Caco-2 (cell line): ENCODE data around the gene YBEY. TPM values are rescaled to one million over a fixed set of nuclear protein-coding genes. Genes with fewer than 3 reads are reported as not detected.

Source experiments
- BruUV-seq: library from RNA; stranded (reverse); fragments of 400-500 nt; replicated peaks from 2 replicates; lab custom pipeline; 2021; lab: Mats Ljungman, UMichigan
- CTCF ChIA-PET: fragments of 300-600 bp; sonication (Branson Sonifier 250); formaldehyde crosslinking; loops from one replicate; lab custom pipeline; 2022; ENCODE audit warnings: antibody characterized with exemption; lab: Charles Lee
- POLR2A ChIA-PET: fragments of 300-600 bp; sonication (Branson Sonifier 250); formaldehyde crosslinking; loops from one replicate; lab custom pipeline; 2022; ENCODE audit warnings: antibody characterized with exemption; lab: Charles Lee
- DNase-seq, 2 experiments: peaks; one replicate each; pipeline versions ENCODE4 v3.0.0 to v3.0.0-alpha.2; 2020 to 2022
- H3K27me3 ChIP-seq: replicated peaks from 2 replicates; pipeline ENCODE4 v1.6.0; 2011; ENCODE audit warnings: low read length; ENCODE audit not compliant: control insufficient read depth, insufficient read depth
- H3K36me3 ChIP-seq: 2 replicates; pipeline ENCODE4 v1.5.1; 2011; ENCODE audit warnings: low read length; ENCODE audit not compliant: control insufficient read depth, insufficient read depth
- H3K4me1 ChIP-seq: fragments of 250-450 bp; sonication (Bioruptor Pico); 2 replicates; pipeline ENCODE4 v1.5.1; 2020; ENCODE audit warnings: mild to moderate bottlenecking
- H3K4me3 ChIP-seq: 2 replicates; pipeline ENCODE4 v1.5.1; 2011; ENCODE audit warnings: low read depth, mild to moderate bottlenecking, control low read depth, low read length
- H3K9me3 ChIP-seq: fragments of 250-450 bp; sonication (Bioruptor Pico); 2 replicates; pipeline ENCODE4 v1.5.1; 2020; ENCODE audit warnings: mild to moderate bottlenecking, moderate library complexity
- H3K27ac Mint-ChIP-seq: one replicate; pipeline ENCODE4 v1.8.0; 2022; ENCODE audit warnings: mixed read lengths; ENCODE audit not compliant: unreplicated experiment
- H3K27me3 Mint-ChIP-seq: one replicate; pipeline ENCODE4 v1.8.0; 2022; ENCODE audit warnings: mixed read lengths; ENCODE audit not compliant: insufficient read depth, unreplicated experiment
- H3K36me3 Mint-ChIP-seq: one replicate; pipeline ENCODE4 v1.8.0; 2022; ENCODE audit warnings: mild to moderate bottlenecking, mixed read lengths; ENCODE audit not compliant: insufficient read depth, unreplicated experiment
- H3K4me1 Mint-ChIP-seq: one replicate; pipeline ENCODE4 v1.8.0; 2022; ENCODE audit warnings: low read depth, mixed read lengths; ENCODE audit not compliant: unreplicated experiment
- H3K4me3 Mint-ChIP-seq: one replicate; pipeline ENCODE4 v1.8.0; 2022; ENCODE audit warnings: mild to moderate bottlenecking, moderate library complexity, mixed read lengths; ENCODE audit not compliant: unreplicated experiment
- H3K9me3 Mint-ChIP-seq: one replicate; pipeline ENCODE4 v1.8.0; 2022; ENCODE audit warnings: mixed read lengths; ENCODE audit not compliant: unreplicated experiment
- intact Hi-C: fragments of 100-400 bp; cut with micrococcal nuclease; formaldehyde crosslinking; loops from one replicate; pipeline ENCODE4 v1.10.0; 2022; ENCODE audit not compliant: unreplicated experiment
- total RNA-seq: library from RNA; stranded (reverse); gene quantifications from 2 replicates; pipeline ENCODE4 v1.2.3, GENCODE V29; 2022
- TF ChIP-seq, protein P1 (sequence below), 2 experiments: fragments of 200-600 bp in 1 of 2; IDR thresholded peaks; 1 replicate in 1 of 2; 2 replicates in 1 of 2; pipeline versions ENCODE4 v1.5.1 to v1.8.0; 2011 to 2022; ENCODE audit warnings: antibody characterized with exemption in 1 of 2, control low read depth in 1 of 2, inconsistent platforms in 1 of 2, low read depth in 1 of 2, low read length in 1 of 2, mild to moderate bottlenecking in 1 of 2, moderate library complexity in 1 of 2; ENCODE audit not compliant: insufficient read depth in 1 of 2, severe bottlenecking in 1 of 2, unreplicated experiment in 1 of 2

YBEY gene
- total RNA-seq, 1 experiment from 2014 or later: 10.6 TPM

DNA sequence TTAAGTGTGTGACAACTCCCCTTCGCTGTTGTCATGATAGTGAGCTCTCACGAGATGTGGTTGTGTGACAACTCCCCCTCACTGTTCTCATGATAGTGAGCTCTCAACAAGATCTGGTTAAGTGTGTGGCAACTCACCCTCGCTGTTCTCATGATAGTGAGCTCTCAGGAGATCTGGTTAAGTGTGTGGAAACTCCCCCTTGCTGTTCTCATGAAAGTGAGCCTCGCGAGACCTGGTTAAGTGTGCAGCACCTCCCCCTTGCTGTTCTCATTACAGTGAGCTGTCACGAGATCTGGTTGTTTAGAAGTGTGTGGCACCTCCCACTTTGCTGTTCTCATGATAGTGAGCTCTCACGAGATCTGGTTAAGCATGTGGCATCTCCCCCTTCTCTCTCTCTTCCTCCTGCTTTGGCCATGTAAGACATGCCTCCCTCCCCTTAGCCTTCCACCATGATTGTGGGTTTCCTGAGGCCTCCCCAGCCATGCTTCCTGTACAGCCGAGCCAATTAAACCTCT, 32.5 kb upstream of the YBEY start:
- Mint-ChIP-seq H3K36me3 (peaks cover 93% of the 10 kb centered on the region), H3K27me3 (no peaks in the 10 kb centered on the region), H3K9me3 (no peaks in the 10 kb centered on the region), H3K27ac (peak overlapping the region; percentile 16), H3K4me3 (no peak overlapping the region), H3K4me1 (no peaks in the 10 kb centered on the region)
- intact Hi-C loops: no loop called here
- no TSS peak for BruUV-seq
- ChIA-PET CTCF (no interaction called here), POLR2A (no interaction called here)
- TF ChIP-seq, protein P1, sequence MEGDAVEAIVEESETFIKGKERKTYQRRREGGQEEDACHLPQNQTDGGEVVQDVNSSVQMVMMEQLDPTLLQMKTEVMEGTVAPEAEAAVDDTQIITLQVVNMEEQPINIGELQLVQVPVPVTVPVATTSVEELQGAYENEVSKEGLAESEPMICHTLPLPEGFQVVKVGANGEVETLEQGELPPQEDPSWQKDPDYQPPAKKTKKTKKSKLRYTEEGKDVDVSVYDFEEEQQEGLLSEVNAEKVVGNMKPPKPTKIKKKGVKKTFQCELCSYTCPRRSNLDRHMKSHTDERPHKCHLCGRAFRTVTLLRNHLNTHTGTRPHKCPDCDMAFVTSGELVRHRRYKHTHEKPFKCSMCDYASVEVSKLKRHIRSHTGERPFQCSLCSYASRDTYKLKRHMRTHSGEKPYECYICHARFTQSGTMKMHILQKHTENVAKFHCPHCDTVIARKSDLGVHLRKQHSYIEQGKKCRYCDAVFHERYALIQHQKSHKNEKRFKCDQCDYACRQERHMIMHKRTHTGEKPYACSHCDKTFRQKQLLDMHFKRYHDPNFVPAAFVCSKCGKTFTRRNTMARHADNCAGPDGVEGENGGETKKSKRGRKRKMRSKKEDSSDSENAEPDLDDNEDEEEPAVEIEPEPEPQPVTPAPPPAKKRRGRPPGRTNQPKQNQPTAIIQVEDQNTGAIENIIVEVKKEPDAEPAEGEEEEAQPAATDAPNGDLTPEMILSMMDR (IDR thresholded peaks at IDR 0.05; ENCODE audit: insufficient read depth in 1 of 2, low read depth in 1 of 2, low read length in 1 of 2, severe bottlenecking in 1 of 2, unreplicated experiment in 1 of 2): no peak
- peaks cover 3% of the 10 kb centered on the region; the same call in 1 of the 2 replicates for H3K36me3 ChIP-seq
- no peaks in the 10 kb centered on the region for H3K9me3 ChIP-seq
- DNase-seq: no peak
- H3K27me3 ChIP-seq: no peaks in the 10 kb centered on the region
- no peak overlapping the region for H3K4me3 ChIP-seq
- H3K4me1 ChIP-seq: no peaks in the 10 kb centered on the region

DNA sequence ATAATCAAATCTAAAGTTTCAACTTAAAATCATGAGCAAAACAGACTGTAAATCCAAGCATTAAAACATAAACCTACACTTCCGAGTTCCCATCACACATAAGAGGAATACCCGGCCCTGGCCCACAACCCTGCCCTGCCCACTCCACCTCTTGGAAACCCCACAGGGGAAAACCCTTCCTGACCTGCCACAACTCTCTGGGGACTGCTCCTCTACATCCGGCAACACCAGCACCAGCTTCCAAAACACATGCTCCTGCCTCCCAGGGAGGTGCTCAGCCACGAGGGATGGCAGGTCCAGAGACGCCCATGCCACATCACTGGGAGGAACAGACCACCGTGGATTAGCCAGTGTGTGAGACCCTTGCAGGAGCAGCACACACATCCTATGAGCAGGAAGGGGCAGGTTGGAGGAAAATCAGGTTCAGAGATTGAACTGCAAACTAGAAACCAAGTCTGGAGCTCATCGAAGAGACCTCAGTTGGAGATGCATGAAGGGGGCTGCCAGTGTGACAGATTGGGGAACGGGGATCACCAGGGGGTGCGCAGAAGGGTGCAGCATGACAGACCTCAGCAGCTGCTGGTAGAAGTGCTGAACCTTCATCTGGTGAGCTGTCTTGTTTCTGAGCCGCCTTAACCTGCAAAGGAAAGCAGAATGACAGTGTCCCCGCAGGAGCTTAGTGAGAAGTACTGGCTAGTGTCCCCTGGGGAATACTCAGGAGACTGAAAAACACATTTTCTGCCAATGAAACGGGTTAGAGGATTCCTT, 31.8 kb upstream of the YBEY start:
- no peak overlapping the region for H3K4me3 ChIP-seq
- peak overlapping the region; percentile 43 for H3K27ac Mint-ChIP-seq
- no peaks in the 10 kb centered on the region for H3K27me3 ChIP-seq
- CTCF ChIA-PET: no interaction called here
- H3K4me1 Mint-ChIP-seq: no peaks in the 10 kb centered on the region
- no peaks in the 10 kb centered on the region for H3K9me3 ChIP-seq
- no TSS peak for BruUV-seq
- no peaks in the 10 kb centered on the region for H3K9me3 Mint-ChIP-seq
- DNase-seq: no peak
- intact Hi-C loops: no loop called here
- H3K36me3 ChIP-seq: peaks cover 3% of the 10 kb centered on the region; the same call in 1 of the 2 replicates
- H3K4me1 ChIP-seq: no peaks in the 10 kb centered on the region
- H3K27me3 Mint-ChIP-seq: no peaks in the 10 kb centered on the region
- H3K4me3 Mint-ChIP-seq: no peak overlapping the region
- peaks cover 93% of the 10 kb centered on the region for H3K36me3 Mint-ChIP-seq
- POLR2A ChIA-PET: no interaction called here
- TF ChIP-seq, protein P1 (IDR thresholded peaks at IDR 0.05; ENCODE audit: insufficient read depth in 1 of 2, low read depth in 1 of 2, low read length in 1 of 2, severe bottlenecking in 1 of 2, unreplicated experiment in 1 of 2): no peak

DNA sequence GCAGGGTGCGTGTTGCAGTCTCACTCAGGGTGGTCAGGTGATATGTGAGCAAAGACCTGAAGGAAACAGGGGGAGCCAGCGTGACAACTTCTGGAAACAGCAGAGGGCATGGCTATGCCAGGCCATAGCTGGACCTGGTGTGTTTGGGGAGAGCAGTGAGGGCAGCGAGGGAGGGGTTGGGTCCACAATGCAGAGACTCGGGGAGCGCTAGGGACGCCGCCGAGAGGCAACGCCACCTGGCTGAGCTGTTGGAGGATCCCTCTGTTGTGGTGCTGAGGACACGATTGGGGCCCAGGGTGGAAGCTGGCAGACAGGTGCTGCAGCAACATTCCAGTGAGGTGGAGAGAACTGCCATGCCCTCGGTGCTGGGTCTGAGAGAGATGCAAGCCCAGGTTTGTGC, 31.0 kb upstream of the YBEY start:
- no peak for DNase-seq
- no TSS peak for BruUV-seq
- Histone ChIP-seq H3K27me3 (no peaks in the 10 kb centered on the region), H3K9me3 (no peaks in the 10 kb centered on the region), H3K4me3 (no peak overlapping the region), H3K4me1 (no peaks in the 10 kb centered on the region), H3K36me3 (peaks cover 3% of the 10 kb centered on the region)
- CTCF ChIA-PET: no interaction called here
- TF ChIP-seq, protein P1 (IDR thresholded peaks at IDR 0.05; ENCODE audit: insufficient read depth in 1 of 2, low read depth in 1 of 2, low read length in 1 of 2, severe bottlenecking in 1 of 2, unreplicated experiment in 1 of 2): no peak
- no peaks in the 10 kb centered on the region for H3K9me3 Mint-ChIP-seq
- H3K4me1 Mint-ChIP-seq: no peaks in the 10 kb centered on the region
- peak overlapping the region; percentile 43 for H3K27ac Mint-ChIP-seq
- peaks cover 94% of the 10 kb centered on the region for H3K36me3 Mint-ChIP-seq
- POLR2A ChIA-PET: no interaction called here
- H3K27me3 Mint-ChIP-seq: no peaks in the 10 kb centered on the region
- no peak overlapping the region for H3K4me3 Mint-ChIP-seq
- intact Hi-C loops: no loop called here
